ENCODE data around the gene USB1. TPM values are rescaled to one million over a fixed set of nuclear protein-coding genes. Genes with fewer than 3 reads are reported as not detected.

The USB1 gene
- total RNA-seq, 1 experiment from 2014 or later = 66.0 TPM

DNA sequence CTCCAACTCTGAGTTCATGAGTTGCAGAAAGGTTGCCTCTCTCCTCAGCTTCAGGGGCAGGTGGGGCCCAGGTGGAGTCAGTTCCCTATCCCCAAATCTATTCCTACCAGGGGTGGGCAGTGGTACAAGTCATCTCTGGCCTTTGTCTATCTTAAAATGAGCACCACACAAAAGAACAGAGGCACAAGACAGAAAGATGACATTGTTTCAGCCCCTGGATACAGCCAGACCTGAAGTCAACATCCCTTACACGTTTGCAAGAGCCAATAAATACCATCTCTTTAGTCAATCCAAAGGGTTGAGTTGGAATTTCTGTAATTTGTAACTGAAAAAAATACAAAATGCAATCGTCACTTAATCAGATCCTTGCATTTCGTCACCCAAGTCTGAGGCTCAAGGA is 56.6 kb downstream of the USB1 start:
- no peaks in the 10 kb centered on the region for H3K9me3 ChIP-seq (ENCODE audit: insufficient read depth, low read depth)
- H3K79me2 ChIP-seq (ENCODE audit: low read depth) = no peaks in the 10 kb centered on the region
- no peak overlapping the region for H3K4me2 ChIP-seq
- intact Hi-C loops (cut with micrococcal nuclease; ENCODE audit: unreplicated experiment) = no loop called here
- no peak overlapping the region for H3K27ac ChIP-seq
- H3K27me3 ChIP-seq (ENCODE audit: insufficient read depth, low read depth) = peaks cover 4% of the 10 kb centered on the region; the same call in 1 of the 2 replicates
- no peak overlapping the region for H2AFZ ChIP-seq
- no peaks in the 10 kb centered on the region for H3F3A ChIP-seq (ENCODE audit: insufficient read depth, low read depth)
- no peak for TF ChIP-seq EZH2 (IDR thresholded peaks at IDR 0.05; ENCODE audit: low read depth)
- TF ChIP-seq, protein P1, sequence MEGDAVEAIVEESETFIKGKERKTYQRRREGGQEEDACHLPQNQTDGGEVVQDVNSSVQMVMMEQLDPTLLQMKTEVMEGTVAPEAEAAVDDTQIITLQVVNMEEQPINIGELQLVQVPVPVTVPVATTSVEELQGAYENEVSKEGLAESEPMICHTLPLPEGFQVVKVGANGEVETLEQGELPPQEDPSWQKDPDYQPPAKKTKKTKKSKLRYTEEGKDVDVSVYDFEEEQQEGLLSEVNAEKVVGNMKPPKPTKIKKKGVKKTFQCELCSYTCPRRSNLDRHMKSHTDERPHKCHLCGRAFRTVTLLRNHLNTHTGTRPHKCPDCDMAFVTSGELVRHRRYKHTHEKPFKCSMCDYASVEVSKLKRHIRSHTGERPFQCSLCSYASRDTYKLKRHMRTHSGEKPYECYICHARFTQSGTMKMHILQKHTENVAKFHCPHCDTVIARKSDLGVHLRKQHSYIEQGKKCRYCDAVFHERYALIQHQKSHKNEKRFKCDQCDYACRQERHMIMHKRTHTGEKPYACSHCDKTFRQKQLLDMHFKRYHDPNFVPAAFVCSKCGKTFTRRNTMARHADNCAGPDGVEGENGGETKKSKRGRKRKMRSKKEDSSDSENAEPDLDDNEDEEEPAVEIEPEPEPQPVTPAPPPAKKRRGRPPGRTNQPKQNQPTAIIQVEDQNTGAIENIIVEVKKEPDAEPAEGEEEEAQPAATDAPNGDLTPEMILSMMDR (conservative IDR thresholded peaks at IDR 0.05) = no peak
- H3K9me2 ChIP-seq (ENCODE audit: insufficient read depth) = no peaks in the 10 kb centered on the region
- DNase-seq = no peak
- H4K20me1 ChIP-seq (ENCODE audit: insufficient read depth) = no peaks in the 10 kb centered on the region
- H3K4me3 ChIP-seq = no peak overlapping the region
- BruUV-seq (replicated peaks) = no TSS peak
- CTCF ChIA-PET = interaction anchor here (0.6 kb wide), 1 partner anchor 135 kb away, joined by 6 read pairs; no protein-coding TSS in a partner anchor
- H3K4me1 ChIP-seq (replicated peaks; ENCODE audit: insufficient read depth) = no peaks in the 10 kb centered on the region
- H3K36me3 ChIP-seq (ENCODE audit: low read depth) = no peaks in the 10 kb centered on the region
- POLR2A ChIA-PET (ENCODE audit: unreplicated experiment) = no interaction called here

DNA sequence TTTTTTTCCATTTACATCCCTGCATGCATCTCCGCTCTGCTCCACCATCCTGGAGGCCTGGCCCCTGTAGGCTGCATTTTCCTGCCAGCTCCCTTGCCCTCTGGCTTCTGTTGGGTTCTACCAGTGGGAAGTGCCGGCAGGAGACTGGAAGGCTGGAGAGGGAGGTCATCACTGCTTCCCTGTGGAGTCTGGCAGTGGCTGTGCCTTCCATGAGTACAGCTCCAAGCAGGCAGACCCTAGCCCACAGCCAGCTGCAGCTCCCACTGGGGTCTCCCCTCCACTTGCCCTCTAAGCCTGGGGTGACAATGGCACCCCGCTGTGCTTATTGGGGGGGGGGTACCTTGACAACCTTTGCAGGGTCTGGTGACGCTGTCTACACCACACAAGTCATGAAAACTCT is 61.6 kb downstream of the USB1 start:
- TF ChIP-seq, protein P1 (conservative IDR thresholded peaks at IDR 0.05) = no peak
- no peak for TF ChIP-seq EZH2 (IDR thresholded peaks at IDR 0.05; ENCODE audit: low read depth)
- Histone ChIP-seq H3K9me2 (ENCODE audit: insufficient read depth) (no peaks in the 10 kb centered on the region), H3K4me2 (no peak overlapping the region), H3K36me3 (ENCODE audit: low read depth) (no peaks in the 10 kb centered on the region), H3F3A (ENCODE audit: insufficient read depth, low read depth) (peaks cover 4% of the 10 kb centered on the region; the same call in 1 of the 2 replicates), H3K27ac (no peak overlapping the region), H3K4me1 (replicated peaks; ENCODE audit: insufficient read depth) (no peaks in the 10 kb centered on the region), H3K27me3 (ENCODE audit: insufficient read depth, low read depth) (0 out of 2 replicates have a peak, but pooled peaks cover 3% of the 10 kb centered on the region), H3K4me3 (no peak overlapping the region), H3K79me2 (ENCODE audit: low read depth) (no peaks in the 10 kb centered on the region), H3K9me3 (ENCODE audit: insufficient read depth, low read depth) (no peaks in the 10 kb centered on the region), H2AFZ (no peak overlapping the region), H4K20me1 (ENCODE audit: insufficient read depth) (no peaks in the 10 kb centered on the region)
- no TSS peak for BruUV-seq (replicated peaks)
- ChIA-PET POLR2A (ENCODE audit: unreplicated experiment) (no interaction called here), CTCF (no interaction called here)
- intact Hi-C loops (cut with micrococcal nuclease; ENCODE audit: unreplicated experiment) = no loop called here
- no peak for DNase-seq

DNA sequence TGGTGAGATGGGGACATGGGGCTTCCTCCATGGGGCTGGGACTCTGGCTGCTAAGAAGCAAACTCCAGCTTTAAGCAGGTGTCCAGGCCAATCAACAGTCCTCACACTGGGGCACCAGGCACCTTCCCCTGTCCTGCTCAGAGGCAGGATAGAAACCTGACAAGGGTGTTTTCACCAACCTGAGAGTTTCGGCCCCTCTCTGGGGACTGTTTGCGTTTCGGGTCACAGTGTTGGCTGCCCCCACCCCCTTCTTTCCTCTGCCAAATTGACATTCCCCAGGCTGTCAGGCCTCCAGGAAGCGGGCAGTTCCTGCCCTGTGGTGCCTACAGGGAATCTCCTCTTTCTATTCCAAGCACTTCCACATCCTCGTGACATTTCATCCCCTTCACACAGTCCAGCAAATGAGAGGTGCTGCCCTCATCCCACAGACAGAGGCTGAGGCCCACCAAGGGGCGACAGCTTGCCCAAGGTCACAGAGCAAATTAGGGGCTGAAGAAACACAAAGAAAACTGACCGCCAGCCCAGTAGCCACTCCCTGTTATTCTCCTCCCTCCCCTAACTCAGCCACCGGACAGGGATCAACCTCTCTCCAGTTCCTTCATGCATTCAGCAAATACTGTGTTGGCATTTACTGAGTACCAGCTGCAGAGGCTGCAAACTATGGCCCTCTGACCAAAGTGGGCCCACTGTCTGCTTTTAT is 62.3 kb downstream of the USB1 start:
- POLR2A ChIA-PET (ENCODE audit: unreplicated experiment) = no interaction called here
- CTCF ChIA-PET = no interaction called here

More for the DNA sequence above, 62.3 kb downstream of the USB1 start:
- Histone ChIP-seq H2AFZ (no peak overlapping the region), H3K27me3 (ENCODE audit: insufficient read depth, low read depth) (no peaks in the 10 kb centered on the region), H4K20me1 (ENCODE audit: insufficient read depth) (no peaks in the 10 kb centered on the region), H3K9me2 (ENCODE audit: insufficient read depth) (no peaks in the 10 kb centered on the region), H3K9me3 (ENCODE audit: insufficient read depth, low read depth) (no peaks in the 10 kb centered on the region), H3K79me2 (ENCODE audit: low read depth) (no peaks in the 10 kb centered on the region), H3F3A (ENCODE audit: insufficient read depth, low read depth) (peaks cover 4% of the 10 kb centered on the region; the same call in 1 of the 2 replicates), H3K4me1 (replicated peaks; ENCODE audit: insufficient read depth) (no peaks in the 10 kb centered on the region), H3K27ac (no peak overlapping the region), H3K4me3 (no peak overlapping the region), H3K36me3 (ENCODE audit: low read depth) (no peaks in the 10 kb centered on the region), H3K4me2 (no peak overlapping the region)
- no peak for DNase-seq
- BruUV-seq (replicated peaks) = no TSS peak
- TF ChIP-seq, protein P1 (conservative IDR thresholded peaks at IDR 0.05) = no peak
- TF ChIP-seq EZH2 (IDR thresholded peaks at IDR 0.05; ENCODE audit: low read depth) = no peak
- intact Hi-C loops (cut with micrococcal nuclease; ENCODE audit: unreplicated experiment) = no loop called here
